OCI-LY1 (cell line): ENCODE measurements around the gene KCNN3.

Source experiments
- EZH2 ChIP-seq: fragments of 200-600 bp; sonication (generic), shearing (Covaris generic); IDR thresholded peaks from 2 replicates; pipeline ENCODE4 v1.8.0; 2017; ENCODE audit warnings: borderline replicate concordance, mixed run types, mild to moderate bottlenecking, antibody characterized with exemption, low read length, moderate library complexity, mixed read lengths
- TF ChIP-seq, protein P1 (sequence below): fragments of 200-600 bp; sonication (generic), shearing (Covaris generic); IDR thresholded peaks from 2 replicates; pipeline ENCODE4 v1.5.1; 2017; ENCODE audit warnings: mild to moderate bottlenecking, antibody characterized with exemption, low read length, moderate library complexity, mixed read lengths

DNA sequence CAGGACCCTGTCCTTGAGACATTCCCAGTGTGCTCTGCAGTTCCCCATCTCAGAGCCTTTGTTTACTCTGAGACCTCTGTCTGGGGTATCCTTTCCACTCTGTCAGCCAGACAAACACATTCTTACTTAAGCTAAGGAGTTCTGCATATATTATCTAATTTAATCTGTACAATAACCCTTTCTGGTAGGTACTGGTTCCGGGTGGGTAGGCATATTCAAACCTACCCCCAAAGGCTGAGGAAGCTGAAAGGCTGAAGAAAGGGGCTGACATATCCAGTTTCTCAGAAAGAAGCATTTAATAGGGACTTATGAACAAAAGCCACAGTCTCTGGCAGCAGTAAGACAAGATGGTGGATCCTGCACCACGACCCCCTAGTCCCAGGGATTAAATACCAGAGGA, 53.1 kb downstream of the KCNN3 start:
- TF ChIP-seq, protein P1, sequence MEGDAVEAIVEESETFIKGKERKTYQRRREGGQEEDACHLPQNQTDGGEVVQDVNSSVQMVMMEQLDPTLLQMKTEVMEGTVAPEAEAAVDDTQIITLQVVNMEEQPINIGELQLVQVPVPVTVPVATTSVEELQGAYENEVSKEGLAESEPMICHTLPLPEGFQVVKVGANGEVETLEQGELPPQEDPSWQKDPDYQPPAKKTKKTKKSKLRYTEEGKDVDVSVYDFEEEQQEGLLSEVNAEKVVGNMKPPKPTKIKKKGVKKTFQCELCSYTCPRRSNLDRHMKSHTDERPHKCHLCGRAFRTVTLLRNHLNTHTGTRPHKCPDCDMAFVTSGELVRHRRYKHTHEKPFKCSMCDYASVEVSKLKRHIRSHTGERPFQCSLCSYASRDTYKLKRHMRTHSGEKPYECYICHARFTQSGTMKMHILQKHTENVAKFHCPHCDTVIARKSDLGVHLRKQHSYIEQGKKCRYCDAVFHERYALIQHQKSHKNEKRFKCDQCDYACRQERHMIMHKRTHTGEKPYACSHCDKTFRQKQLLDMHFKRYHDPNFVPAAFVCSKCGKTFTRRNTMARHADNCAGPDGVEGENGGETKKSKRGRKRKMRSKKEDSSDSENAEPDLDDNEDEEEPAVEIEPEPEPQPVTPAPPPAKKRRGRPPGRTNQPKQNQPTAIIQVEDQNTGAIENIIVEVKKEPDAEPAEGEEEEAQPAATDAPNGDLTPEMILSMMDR = no peak
- TF ChIP-seq EZH2 = no peak
